Hematopoietic multipotent progenitor cell treated with erythropoietin and hydrocortisone succinate and interleukin-3 and kit ligand, for 4 days (in vitro differentiated cells): ENCODE data around the gene NT5DC4.

Experiments used
- DNase-seq: peaks from one replicate; pipeline ENCODE4 v3.0.0-alpha.2; 2015

Gene NT5DC4

DNA sequence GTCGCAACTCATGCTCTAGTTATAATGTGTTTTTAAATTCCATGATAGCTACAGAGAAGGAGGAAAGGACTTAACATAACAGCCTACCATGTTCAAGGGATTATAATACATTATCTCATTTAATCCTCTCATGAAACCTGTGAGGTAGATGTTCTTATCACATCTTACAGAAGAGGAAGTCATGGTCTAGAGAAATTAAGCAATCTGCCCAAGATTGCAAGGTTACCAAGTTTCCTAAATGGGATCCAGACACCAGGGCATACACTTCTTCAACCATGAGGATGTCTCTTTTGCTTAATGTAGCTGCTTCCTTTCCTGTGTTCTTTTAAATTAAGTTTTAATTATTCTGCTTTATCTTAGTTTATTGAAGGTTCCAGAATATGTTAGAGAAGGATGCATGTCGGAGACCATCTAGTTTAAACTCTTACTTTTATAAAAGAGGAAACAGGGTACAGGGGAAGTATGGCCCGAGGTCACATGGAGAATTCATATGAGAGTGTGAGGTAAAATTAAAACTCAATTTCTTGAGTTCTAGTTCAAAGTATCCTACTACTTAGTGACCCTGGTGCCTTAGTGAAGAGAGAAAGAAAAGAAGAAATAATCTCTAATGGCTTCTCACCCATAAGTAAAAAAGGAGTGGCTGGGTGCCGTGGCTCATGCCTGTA, 67.0 kb downstream of the NT5DC4 start:
- peak; percentile 83 for DNase-seq

DNA sequence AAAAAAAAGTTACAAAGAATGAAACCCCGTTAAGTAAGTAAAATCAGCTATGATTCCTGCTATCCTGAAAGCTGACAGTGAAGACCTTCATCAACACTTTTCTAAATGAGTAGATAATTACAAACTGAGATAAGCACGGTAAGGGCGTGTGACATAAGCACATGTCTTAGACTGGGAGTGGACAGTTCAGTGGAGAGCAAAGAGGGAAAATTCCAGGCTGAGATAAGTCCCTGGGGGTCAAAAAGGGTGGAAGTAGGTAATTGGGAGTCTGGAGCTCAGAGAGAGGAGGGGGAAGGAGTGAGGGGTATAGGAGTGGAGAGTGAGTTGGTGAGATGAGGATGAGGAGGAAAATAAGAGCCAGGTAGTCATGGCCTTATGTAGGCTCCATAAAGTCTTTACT, 67.8 kb downstream of the NT5DC4 start:
- DNase-seq: no peak
